BLaER1 (cell line): ENCODE data around the gene COL10A1.

Source experiments
- H3K27ac ChIP-seq: shearing (Covaris generic); formaldehyde crosslinking; 2 replicates; pipeline ENCODE4 v1.8.1; 2022
- H3K27me3 ChIP-seq: shearing (Covaris generic); formaldehyde crosslinking; 2 replicates; pipeline ENCODE4 v1.8.1; 2022
- H3K36me3 ChIP-seq: shearing (Covaris generic); formaldehyde crosslinking; 2 replicates; pipeline ENCODE4 v1.8.1; 2022
- H3K4me1 ChIP-seq: shearing (Covaris generic); formaldehyde crosslinking; 2 replicates; pipeline ENCODE4 v1.8.1; 2022
- H3K4me2 ChIP-seq: shearing (Covaris generic); formaldehyde crosslinking; 2 replicates; pipeline ENCODE4 v1.8.1; 2022
- H3K4me3 ChIP-seq: shearing (Covaris generic); formaldehyde crosslinking; 2 replicates; pipeline ENCODE4 v1.8.1; 2022
- H3K9ac ChIP-seq: shearing (Covaris generic); formaldehyde crosslinking; 2 replicates; pipeline ENCODE4 v1.8.1; 2022
- H3K9me3 ChIP-seq: shearing (Covaris generic); formaldehyde crosslinking; 2 replicates; pipeline ENCODE4 v1.8.1; 2022
- H4K20me1 ChIP-seq: shearing (Covaris generic); formaldehyde crosslinking; 2 replicates; pipeline ENCODE4 v1.8.1; 2022
- Cebpa-rat ChIP-seq: shearing (Covaris generic); IDR thresholded peaks from 2 replicates; pipeline ENCODE4 v1.8.1; 2022

COL10A1 gene

GRCh38 chr6:116127771-116128493, 2.0 kb upstream of the COL10A1 start:
- Histone ChIP-seq H3K9me3 (no peaks in the 10 kb centered on the region), H3K27me3 (no peaks in the 10 kb centered on the region), H3K36me3 (no peaks in the 10 kb centered on the region), H3K9ac (no peak overlapping the region), H4K20me1 (no peaks in the 10 kb centered on the region), H3K4me1 (no peaks in the 10 kb centered on the region), H3K4me2 (no peak overlapping the region), H3K4me3 (no peak overlapping the region), H3K27ac (no peak overlapping the region)
- no peak for TF ChIP-seq Cebpa-rat

- Histone ChIP-seq H3K27me3 (no peaks in the 10 kb centered on the region), H3K4me2 (no peak overlapping the region), H3K36me3 (peaks cover 11% of the 10 kb centered on the region; the same call in 1 of the 2 replicates), H4K20me1 (no peaks in the 10 kb centered on the region), H3K9me3 (no peaks in the 10 kb centered on the region), H3K9ac (no peak overlapping the region), H3K27ac (no peak overlapping the region), H3K4me1 (no peaks in the 10 kb centered on the region), H3K4me3 (no peak overlapping the region)
- no peak for TF ChIP-seq Cebpa-rat
These were observed 5.5 kb downstream of the COL10A1 start for GRCh38 chr6:116120430-116120829.

- no peak overlapping the region for H3K27ac ChIP-seq
- H3K4me1 ChIP-seq, result 0 out of 2 replicates have a peak, but pooled peaks cover 4% of the 10 kb centered on the region
- H3K36me3 ChIP-seq, result peaks cover 21% of the 10 kb centered on the region
- H3K27me3 ChIP-seq, result no peaks in the 10 kb centered on the region
- H4K20me1 ChIP-seq, result no peaks in the 10 kb centered on the region
- no peak overlapping the region for H3K4me2 ChIP-seq
- no peak overlapping the region for H3K4me3 ChIP-seq
- no peaks in the 10 kb centered on the region for H3K9me3 ChIP-seq
- H3K9ac ChIP-seq, result no peak overlapping the region
- TF ChIP-seq Cebpa-rat, result no peak
These were observed 7.3 kb downstream of the COL10A1 start for GRCh38 chr6:116118608-116119007.

GRCh38 chr6:116115781-116116180, 10.2 kb downstream of the COL10A1 start:
- H3K36me3 ChIP-seq, result peaks cover 41% of the 10 kb centered on the region
- H3K4me3 ChIP-seq, result no peak overlapping the region

GRCh38 chr6:116113386-116113785, 12.5 kb downstream of the COL10A1 start:
- H3K9ac ChIP-seq, result no peak overlapping the region
- peaks cover 53% of the 10 kb centered on the region for H3K36me3 ChIP-seq
- no peaks in the 10 kb centered on the region for H3K27me3 ChIP-seq
- H3K4me2 ChIP-seq, result no peak overlapping the region
- H3K4me1 ChIP-seq, result 0 out of 2 replicates have a peak, but pooled peaks cover 4% of the 10 kb centered on the region
- no peak for TF ChIP-seq Cebpa-rat
- H3K4me3 ChIP-seq, result no peak overlapping the region
- no peaks in the 10 kb centered on the region for H4K20me1 ChIP-seq
- no peak overlapping the region for H3K27ac ChIP-seq
- H3K9me3 ChIP-seq, result no peaks in the 10 kb centered on the region

More at GRCh38 chr6:116115781-116116180, 10.2 kb downstream of the COL10A1 start:
- TF ChIP-seq Cebpa-rat, result no peak
- H3K9ac ChIP-seq, result no peak overlapping the region
- no peaks in the 10 kb centered on the region for H3K9me3 ChIP-seq
- no peak overlapping the region for H3K27ac ChIP-seq
- H3K27me3 ChIP-seq, result no peaks in the 10 kb centered on the region
- H3K4me2 ChIP-seq, result no peak overlapping the region
- H3K4me1 ChIP-seq, result 0 out of 2 replicates have a peak, but pooled peaks cover 4% of the 10 kb centered on the region
- H4K20me1 ChIP-seq, result no peaks in the 10 kb centered on the region

GRCh38 chr6:116111552-116112528, 14.1 kb downstream of the COL10A1 start:
- Histone ChIP-seq H3K36me3 (peaks cover 50% of the 10 kb centered on the region), H4K20me1 (no peaks in the 10 kb centered on the region)
- no peak for TF ChIP-seq Cebpa-rat

GRCh38 chr6:116108836-116109235, 17.1 kb downstream of the COL10A1 start:
- Histone ChIP-seq H3K9ac (no peak overlapping the region), H3K4me3 (no peak overlapping the region), H4K20me1 (no peaks in the 10 kb centered on the region), H3K9me3 (no peaks in the 10 kb centered on the region), H3K27me3 (no peaks in the 10 kb centered on the region), H3K4me1 (0 out of 2 replicates have a peak, but pooled peaks cover 2% of the 10 kb centered on the region), H3K36me3 (peaks cover 42% of the 10 kb centered on the region), H3K4me2 (no peak overlapping the region), H3K27ac (no peak overlapping the region)
- TF ChIP-seq Cebpa-rat, result no peak

More at GRCh38 chr6:116111552-116112528, 14.1 kb downstream of the COL10A1 start:
- Histone ChIP-seq H3K27ac (no peak overlapping the region), H3K9me3 (no peaks in the 10 kb centered on the region), H3K4me1 (0 out of 2 replicates have a peak, but pooled peaks cover 4% of the 10 kb centered on the region), H3K27me3 (no peaks in the 10 kb centered on the region), H3K9ac (no peak overlapping the region), H3K4me2 (no peak overlapping the region), H3K4me3 (no peak overlapping the region)

- no peak overlapping the region for H3K9ac ChIP-seq
These were observed 19.8 kb downstream of the COL10A1 start for GRCh38 chr6:116106146-116106545.

GRCh38 chr6:116105247-116105646, 20.7 kb downstream of the COL10A1 start:
- peaks cover 20% of the 10 kb centered on the region for H3K4me1 ChIP-seq
- H3K27me3 ChIP-seq, result no peaks in the 10 kb centered on the region
- H3K9me3 ChIP-seq, result no peaks in the 10 kb centered on the region
- no peak overlapping the region for H3K4me3 ChIP-seq
- H3K9ac ChIP-seq, result no peak overlapping the region
- H3K4me2 ChIP-seq, result no peak overlapping the region
- TF ChIP-seq Cebpa-rat, result no peak
- H4K20me1 ChIP-seq, result no peaks in the 10 kb centered on the region
- peaks cover 14% of the 10 kb centered on the region for H3K36me3 ChIP-seq
- H3K27ac ChIP-seq, result no peak overlapping the region

More at GRCh38 chr6:116106146-116106545, 19.8 kb downstream of the COL10A1 start:
- Histone ChIP-seq H3K4me2 (no peak overlapping the region), H4K20me1 (no peaks in the 10 kb centered on the region), H3K4me1 (peaks cover 20% of the 10 kb centered on the region), H3K27me3 (no peaks in the 10 kb centered on the region), H3K4me3 (no peak overlapping the region), H3K27ac (no peak overlapping the region), H3K9me3 (no peaks in the 10 kb centered on the region), H3K36me3 (peaks cover 23% of the 10 kb centered on the region)
- no peak for TF ChIP-seq Cebpa-rat
